Measurements from ENCODE around the gene CHST6. TPM values are rescaled to one million over a fixed set of nuclear protein-coding genes. Genes with fewer than 3 reads are reported as not detected.

CHST6 gene
- total RNA-seq, 1 experiment from 2014 or later, result 6.8 TPM

GRCh38 chr16:75491876-75492275, 3.4 kb downstream of the CHST6 start:
- Histone ChIP-seq H3K9me2 (ENCODE audit: insufficient read depth) (no peaks in the 10 kb centered on the region), H3K9me3 (ENCODE audit: insufficient read depth, low read depth) (no peaks in the 10 kb centered on the region), H3F3A (ENCODE audit: insufficient read depth, low read depth) (peaks cover 22% of the 10 kb centered on the region; the same call in 1 of the 2 replicates), H3K27ac (no peak overlapping the region), H4K20me1 (ENCODE audit: insufficient read depth) (no peaks in the 10 kb centered on the region), H3K27me3 (ENCODE audit: insufficient read depth, low read depth) (no peaks in the 10 kb centered on the region), H3K4me2 (peak overlapping the region; percentile 39), H3K4me1 (replicated peaks; ENCODE audit: insufficient read depth) (peaks cover 24% of the 10 kb centered on the region), H3K79me2 (ENCODE audit: low read depth) (no peaks in the 10 kb centered on the region), H2AFZ (no peak overlapping the region), H3K36me3 (ENCODE audit: low read depth) (no peaks in the 10 kb centered on the region), H3K4me3 (no peak overlapping the region)
- ChIA-PET POLR2A (ENCODE audit: unreplicated experiment) (interaction anchor here (0.6 kb wide), 2 partner anchors 113 to 211 kb away, joined by 5 to 7 read pairs; no protein-coding TSS in a partner anchor), CTCF (interaction anchor here (0.5 to 0.8 kb wide), 3 partner anchors 25 to 73 kb away, joined by 3 read pairs; no protein-coding TSS in a partner anchor)
- DNase-seq, result peak; percentile 77 to 88
- TF ChIP-seq CTCF (conservative IDR thresholded peaks at IDR 0.05) (peak; percentile 52), EZH2 (IDR thresholded peaks at IDR 0.05; ENCODE audit: low read depth) (no peak)
- no TSS peak for BruUV-seq (replicated peaks)
- intact Hi-C loops (cut with micrococcal nuclease; ENCODE audit: unreplicated experiment), result loop anchor here (1.0 kb wide), 2 partner anchors 21 to 25 kb away; no protein-coding TSS in a partner anchor

- BruUV-seq (replicated peaks), result no TSS peak
Observed at GRCh38 chr16:75488322-75488721, 6.9 kb downstream of the CHST6 start.

GRCh38 chr16:75486676-75487313, 8.4 kb downstream of the CHST6 start:
- Histone ChIP-seq H3F3A (ENCODE audit: insufficient read depth, low read depth) (peaks cover 26% of the 10 kb centered on the region), H3K9me3 (ENCODE audit: insufficient read depth, low read depth) (no peaks in the 10 kb centered on the region), H3K4me3 (no peak overlapping the region), H3K79me2 (ENCODE audit: low read depth) (no peaks in the 10 kb centered on the region), H3K4me2 (no peak overlapping the region), H3K27me3 (ENCODE audit: insufficient read depth, low read depth) (no peaks in the 10 kb centered on the region), H3K36me3 (ENCODE audit: low read depth) (no peaks in the 10 kb centered on the region), H3K4me1 (replicated peaks; ENCODE audit: insufficient read depth) (peaks cover 53% of the 10 kb centered on the region), H2AFZ (no peak overlapping the region), H3K9me2 (ENCODE audit: insufficient read depth) (no peaks in the 10 kb centered on the region), H4K20me1 (ENCODE audit: insufficient read depth) (no peaks in the 10 kb centered on the region), H3K27ac (no peak overlapping the region)
- no peak for DNase-seq
- intact Hi-C loops (cut with micrococcal nuclease; ENCODE audit: unreplicated experiment), result no loop called here
- TF ChIP-seq CTCF (conservative IDR thresholded peaks at IDR 0.05) (no peak), EZH2 (IDR thresholded peaks at IDR 0.05; ENCODE audit: low read depth) (no peak)
- CTCF ChIA-PET, result interaction anchor here (0.5 kb wide), 1 partner anchor 293 kb away, joined by 3 read pairs; no protein-coding TSS in a partner anchor
- POLR2A ChIA-PET (ENCODE audit: unreplicated experiment), result no interaction called here
- no TSS peak for BruUV-seq (replicated peaks)

More at GRCh38 chr16:75488322-75488721, 6.9 kb downstream of the CHST6 start:
- Histone ChIP-seq H3F3A (ENCODE audit: insufficient read depth, low read depth) (peaks cover 36% of the 10 kb centered on the region), H3K79me2 (ENCODE audit: low read depth) (no peaks in the 10 kb centered on the region), H3K4me3 (no peak overlapping the region), H3K27ac (no peak overlapping the region), H3K9me3 (ENCODE audit: insufficient read depth, low read depth) (no peaks in the 10 kb centered on the region), H3K9me2 (ENCODE audit: insufficient read depth) (no peaks in the 10 kb centered on the region), H2AFZ (no peak overlapping the region), H3K4me1 (replicated peaks; ENCODE audit: insufficient read depth) (peaks cover 58% of the 10 kb centered on the region), H3K4me2 (no peak overlapping the region), H4K20me1 (ENCODE audit: insufficient read depth) (no peaks in the 10 kb centered on the region), H3K27me3 (ENCODE audit: insufficient read depth, low read depth) (no peaks in the 10 kb centered on the region), H3K36me3 (ENCODE audit: low read depth) (no peaks in the 10 kb centered on the region)
- TF ChIP-seq CTCF (conservative IDR thresholded peaks at IDR 0.05) (no peak), EZH2 (IDR thresholded peaks at IDR 0.05; ENCODE audit: low read depth) (no peak)
- POLR2A ChIA-PET (ENCODE audit: unreplicated experiment), result no interaction called here
- intact Hi-C loops (cut with micrococcal nuclease; ENCODE audit: unreplicated experiment), result no loop called here
- DNase-seq, result no peak
- CTCF ChIA-PET, result interaction anchor here (0.7 kb wide), 1 partner anchor 24 kb away, joined by 10 read pairs; the partner anchor contains the start of gene TMEM170A

Measured in PC-9 (cell line).